CD4-positive, alpha-beta T cell (primary cell): ENCODE data around the gene TBC1D9B. TPM values are rescaled to one million over a fixed set of nuclear protein-coding genes. Genes with fewer than 3 reads are reported as not detected.

ENCODE experiments used
- ATAC-seq: fragments of 200-7000 bp; cut with Tn5 transposase; one replicate; pipeline ENCODE4 v1.10.0; 2022; ENCODE audit warnings: mild to moderate bottlenecking; ENCODE audit not compliant: poor library complexity
- CTCF ChIA-PET: fragments of 350-600 bp; sonication (Branson Sonifier 250); formaldehyde crosslinking; loops from one replicate; lab custom pipeline; 2021; ENCODE audit warnings: antibody characterized with exemption, inconsistent platforms; lab: Charles Lee
- POLR2A ChIA-PET: fragments of 350-600 bp; sonication (Branson Sonifier 250); formaldehyde crosslinking; loops from one replicate; lab custom pipeline; 2021; ENCODE audit warnings: antibody characterized with exemption, inconsistent platforms; lab: Charles Lee
- DNase-seq, 14 experiments: peaks; one replicate each; pipeline ENCODE4 v3.0.0-alpha.2; 2013 to 2020; ENCODE audit warnings: mixed read lengths in 2 of 14
- H3K27ac ChIP-seq, 2 donors: one replicate each; pipeline versions ENCODE4 v1.5.1 to v1.7.0; 2013; ENCODE audit warnings: low read length in 2 of 2, low read depth in 1 of 2, mild to moderate bottlenecking in 1 of 2
- H3K27me3 ChIP-seq, 2 experiments: 1 replicate in 1 of 2; 2 replicates in 1 of 2; pipeline versions ENCODE4 v1.6.1 to v1.7.0; 2013; ENCODE audit warnings: low read length in 2 of 2, control low read depth in 1 of 2, mild to moderate bottlenecking in 1 of 2, moderate library complexity in 1 of 2; ENCODE audit not compliant: insufficient read depth in 2 of 2, control insufficient read depth in 1 of 2
- H3K36me3 ChIP-seq: one replicate; pipeline ENCODE4 v1.6.1; 2013; ENCODE audit warnings: low read length, control low read depth; ENCODE audit not compliant: insufficient read depth
- H3K4me1 ChIP-seq: one replicate; pipeline ENCODE4 v1.6.1; 2013; ENCODE audit warnings: low read length, control low read depth; ENCODE audit not compliant: insufficient read depth
- H3K4me3 ChIP-seq: one replicate; pipeline ENCODE4 v1.5.1; 2013; ENCODE audit warnings: mild to moderate bottlenecking, low read length, moderate library complexity
- H3K9me3 ChIP-seq, 2 experiments: 1 replicate in 1 of 2; 2 replicates in 1 of 2; pipeline versions ENCODE4 v1.6.1 to v1.7.0; 2013; ENCODE audit warnings: low read length in 2 of 2, mild to moderate bottlenecking in 2 of 2, control low read depth in 1 of 2, moderate library complexity in 1 of 2; ENCODE audit not compliant: control insufficient read depth in 1 of 2, insufficient read depth in 1 of 2
- H3K27ac Mint-ChIP-seq: one replicate; pipeline ENCODE4 v1.8.0; 2020; ENCODE audit warnings: mixed read lengths
- H3K27me3 Mint-ChIP-seq: one replicate; pipeline ENCODE4 v1.8.0; 2021; ENCODE audit warnings: mixed read lengths
- H3K36me3 Mint-ChIP-seq: one replicate; pipeline ENCODE4 v1.8.0; 2021; ENCODE audit warnings: low read depth, mixed read lengths
- H3K4me1 Mint-ChIP-seq: one replicate; pipeline ENCODE4 v1.8.0; 2021; ENCODE audit warnings: low read depth, mixed read lengths
- H3K4me3 Mint-ChIP-seq: one replicate; pipeline ENCODE4 v1.8.0; 2020; ENCODE audit warnings: mild to moderate bottlenecking, mixed read lengths
- H3K9me3 Mint-ChIP-seq: one replicate; pipeline ENCODE4 v1.8.0; 2020; ENCODE audit warnings: mixed read lengths
- CTCF ChIP-seq: fragments of 200-600 bp; IDR thresholded peaks from one replicate; pipeline ENCODE4 v1.8.0; 2022; ENCODE audit warnings: antibody characterized with exemption, mild to moderate bottlenecking
- intact Hi-C, 2 experiments: fragments of 100-400 bp; cut with DNase I in 1 of 2; cut with micrococcal nuclease in 1 of 2; formaldehyde crosslinking; loops; one replicate each; pipeline versions ENCODE4 v1.15.1 to v1.9.0; 2023 to 2025; cut with DNase I, micrococcal nuclease
- total RNA-seq, 174 experiments: library from RNA in 2 of 174; stranded (reverse) in 2 of 174; gene quantifications; one replicate each; pipeline ENCODE4 v1.2.3 and lab custom pipeline; 2021 to 2026

Gene TBC1D9B
- total RNA-seq, 2 experiments from 2014 or later: 67.5 to 71.8 TPM

DNA sequence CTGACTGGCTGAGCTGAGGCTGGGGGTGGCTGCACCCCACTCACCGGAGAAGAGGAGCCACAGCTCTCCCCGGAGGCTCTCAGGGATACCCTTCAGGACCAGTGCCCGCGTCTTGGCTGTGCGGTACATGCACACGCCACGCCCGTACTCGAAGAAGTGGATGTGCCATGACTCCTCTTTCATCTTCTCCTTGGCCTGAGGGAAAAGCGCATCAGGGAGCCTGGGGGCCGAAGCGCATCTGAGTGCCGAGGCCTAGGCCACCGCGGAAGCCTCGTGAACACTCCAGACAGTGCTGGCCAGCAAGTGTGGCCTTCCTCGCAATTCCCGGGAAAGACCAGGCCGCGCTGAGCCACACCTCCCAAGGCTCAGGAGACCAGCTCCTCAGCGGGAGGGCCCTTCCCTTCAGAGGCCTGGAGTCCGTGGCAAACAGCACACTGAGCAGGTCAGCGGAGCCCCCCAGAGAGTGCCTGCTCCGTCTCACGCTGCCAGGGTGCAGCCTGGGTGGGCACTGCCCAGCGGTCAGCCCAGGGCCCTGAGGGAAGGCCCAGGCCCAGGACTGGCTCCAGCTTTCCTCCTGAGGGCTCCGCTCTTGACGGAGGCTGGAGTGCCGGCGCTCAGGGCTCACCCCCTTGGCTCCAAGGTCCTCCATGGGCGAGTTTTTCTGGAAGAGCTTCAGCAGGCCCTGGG lies 28.6 kb downstream of the TBC1D9B start:
- H3K9me3 ChIP-seq: peaks cover 8 to 15% of the 10 kb centered on the region in 2 experiments
- ChIA-PET CTCF (no interaction called here), POLR2A (no interaction called here)
- H3K4me3 ChIP-seq: no peak overlapping the region
- H3K36me3 ChIP-seq: peaks cover 41% of the 10 kb centered on the region
- Mint-ChIP-seq H3K9me3 (peaks cover 6% of the 10 kb centered on the region), H3K27ac (no peak overlapping the region), H3K4me1 (no peaks in the 10 kb centered on the region), H3K4me3 (no peak overlapping the region), H3K36me3 (peaks cover 53% of the 10 kb centered on the region), H3K27me3 (no peaks in the 10 kb centered on the region)
- intact Hi-C loops: no loop called here
- TF ChIP-seq CTCF: no peak
- H3K4me1 ChIP-seq: no peaks in the 10 kb centered on the region
- H3K27ac ChIP-seq: no peak overlapping the region
- H3K27me3 ChIP-seq: no peaks in the 10 kb centered on the region
- ATAC-seq (no peak), DNase-seq (no peak)

- no peak overlapping the region for H3K27ac Mint-ChIP-seq
- H3K27ac ChIP-seq: no peak overlapping the region
- H3K9me3 Mint-ChIP-seq: peaks cover 3% of the 10 kb centered on the region
- DNase-seq (no peak), ATAC-seq (no peak)
- H3K27me3 ChIP-seq: no peaks in the 10 kb centered on the region
- peaks cover 43% of the 10 kb centered on the region for H3K36me3 ChIP-seq
- peaks cover 7% of the 10 kb centered on the region in 2 experiments for H3K9me3 ChIP-seq
- TF ChIP-seq CTCF: no peak
- no peaks in the 10 kb centered on the region for H3K4me1 ChIP-seq
- no peak overlapping the region for H3K4me3 ChIP-seq
- peaks cover 50% of the 10 kb centered on the region for H3K36me3 Mint-ChIP-seq
- ChIA-PET POLR2A (no interaction called here), CTCF (no interaction called here)
- no peaks in the 10 kb centered on the region for H3K4me1 Mint-ChIP-seq
- no peaks in the 10 kb centered on the region for H3K27me3 Mint-ChIP-seq
- H3K4me3 Mint-ChIP-seq: no peak overlapping the region
- intact Hi-C loops: no loop called here
Measured at GRCh38 chr5:179878222-179879002, 29.3 kb downstream of the TBC1D9B start.

GRCh38 chr5:179876610-179876952 lies 31.1 kb downstream of the TBC1D9B start:
- peaks cover 57% of the 10 kb centered on the region for H3K36me3 ChIP-seq
- no peak overlapping the region for H3K27ac ChIP-seq
- H3K27me3 Mint-ChIP-seq: no peaks in the 10 kb centered on the region
- no peaks in the 10 kb centered on the region for H3K9me3 Mint-ChIP-seq
- intact Hi-C loops: no loop called here
- no peak overlapping the region for H3K4me3 Mint-ChIP-seq
- no peaks in the 10 kb centered on the region for H3K4me1 Mint-ChIP-seq
- DNase-seq: no peak
- no peaks in the 10 kb centered on the region for H3K4me1 ChIP-seq
- no peaks in the 10 kb centered on the region for H3K9me3 ChIP-seq
- H3K4me3 ChIP-seq: no peak overlapping the region
- peaks cover 45% of the 10 kb centered on the region for H3K36me3 Mint-ChIP-seq
- no peaks in the 10 kb centered on the region for H3K27me3 ChIP-seq
- no peak overlapping the region for H3K27ac Mint-ChIP-seq
- POLR2A ChIA-PET: no interaction called here
- no peak for ATAC-seq
- no peak for TF ChIP-seq CTCF
- CTCF ChIA-PET: no interaction called here
